HG03439 (cell line): ENCODE measurements around the gene PLD4.

Source experiments
- ATAC-seq: cut with Tn5 transposase; IDR thresholded peaks from one replicate; pipeline ENCODE4 v1.9.1; 2021; ENCODE audit warnings: mild to moderate bottlenecking, moderate library complexity; ENCODE audit not compliant: unreplicated experiment

PLD4 gene

DNA sequence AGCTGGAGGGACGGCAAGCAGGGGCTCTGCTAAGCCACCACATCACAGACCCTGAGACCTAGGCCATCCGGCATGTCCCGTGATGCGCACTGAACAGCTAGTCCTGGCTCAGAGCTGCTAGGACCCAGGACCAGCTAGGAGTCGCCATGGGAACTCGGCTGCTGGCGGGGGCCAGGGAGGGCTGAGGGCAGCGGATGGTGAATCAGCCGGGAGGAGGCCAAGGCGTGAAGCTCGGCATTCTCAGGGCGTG lies 48.4 kb downstream of the PLD4 start:
- no peak for ATAC-seq

GRCh38 chr14:104973385-104974145 lies 48.9 kb downstream of the PLD4 start:
- ATAC-seq = no peak

- no peak for ATAC-seq
These were observed 49.5 kb downstream of the PLD4 start for GRCh38 chr14:104974146-104974541.

- no peak for ATAC-seq
These were observed 50.1 kb downstream of the PLD4 start for GRCh38 chr14:104974665-104975390.

DNA sequence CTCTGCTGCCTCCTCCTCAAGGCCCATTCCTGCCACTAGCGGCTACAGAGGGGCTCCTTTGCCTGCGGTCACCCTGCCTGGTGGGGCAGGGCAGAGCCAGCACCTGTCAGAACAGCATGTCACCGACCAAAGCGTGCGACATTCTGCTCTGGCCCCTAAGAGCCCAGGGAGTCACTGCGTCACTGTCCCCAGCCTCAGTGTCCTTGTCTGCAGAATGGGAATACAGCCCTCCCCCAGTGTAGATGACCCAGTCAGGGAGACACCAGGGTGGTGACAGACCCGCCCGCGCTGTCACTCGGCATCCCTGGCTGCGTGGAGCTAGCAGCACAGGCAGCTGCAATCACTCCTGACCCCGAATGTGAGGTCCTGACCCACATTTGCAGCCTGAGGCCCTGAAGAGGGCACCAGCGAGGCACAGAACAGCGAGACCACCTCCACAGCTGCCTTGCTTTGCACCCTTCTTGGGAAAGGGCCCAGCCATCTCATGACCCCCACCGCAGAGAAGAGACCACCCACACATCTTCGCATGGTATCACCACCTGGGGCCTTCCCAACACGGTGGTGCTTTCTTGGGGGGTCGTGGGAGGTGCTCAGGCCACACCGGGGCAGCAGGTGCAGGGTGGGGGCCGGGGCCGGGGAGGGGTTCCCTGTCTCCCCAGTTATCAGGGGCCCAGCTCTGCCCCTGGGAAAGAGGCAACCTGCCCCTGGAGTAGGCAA lies 51.0 kb downstream of the PLD4 start:
- no peak for ATAC-seq

- ATAC-seq = no peak
These were observed 51.7 kb downstream of the PLD4 start for GRCh38 chr14:104976198-104977007.

GRCh38 chr14:104977008-104977680 lies 52.5 kb downstream of the PLD4 start:
- no peak for ATAC-seq

- no peak for ATAC-seq
These were observed 53.3 kb downstream of the PLD4 start, which contains the start of gene AHNAK2 for GRCh38 chr14:104977681-104978653. TSS of gene AHNAK2 (minus strand) at chr14:104978374. CDS start at chr14:104978237, 137 bp downstream.

GRCh38 chr14:104978746-104979691 lies 54.3 kb downstream of the PLD4 start:
- no peak for ATAC-seq

- no peak for ATAC-seq
These were observed 55.3 kb downstream of the PLD4 start for GRCh38 chr14:104979758-104980610.

DNA sequence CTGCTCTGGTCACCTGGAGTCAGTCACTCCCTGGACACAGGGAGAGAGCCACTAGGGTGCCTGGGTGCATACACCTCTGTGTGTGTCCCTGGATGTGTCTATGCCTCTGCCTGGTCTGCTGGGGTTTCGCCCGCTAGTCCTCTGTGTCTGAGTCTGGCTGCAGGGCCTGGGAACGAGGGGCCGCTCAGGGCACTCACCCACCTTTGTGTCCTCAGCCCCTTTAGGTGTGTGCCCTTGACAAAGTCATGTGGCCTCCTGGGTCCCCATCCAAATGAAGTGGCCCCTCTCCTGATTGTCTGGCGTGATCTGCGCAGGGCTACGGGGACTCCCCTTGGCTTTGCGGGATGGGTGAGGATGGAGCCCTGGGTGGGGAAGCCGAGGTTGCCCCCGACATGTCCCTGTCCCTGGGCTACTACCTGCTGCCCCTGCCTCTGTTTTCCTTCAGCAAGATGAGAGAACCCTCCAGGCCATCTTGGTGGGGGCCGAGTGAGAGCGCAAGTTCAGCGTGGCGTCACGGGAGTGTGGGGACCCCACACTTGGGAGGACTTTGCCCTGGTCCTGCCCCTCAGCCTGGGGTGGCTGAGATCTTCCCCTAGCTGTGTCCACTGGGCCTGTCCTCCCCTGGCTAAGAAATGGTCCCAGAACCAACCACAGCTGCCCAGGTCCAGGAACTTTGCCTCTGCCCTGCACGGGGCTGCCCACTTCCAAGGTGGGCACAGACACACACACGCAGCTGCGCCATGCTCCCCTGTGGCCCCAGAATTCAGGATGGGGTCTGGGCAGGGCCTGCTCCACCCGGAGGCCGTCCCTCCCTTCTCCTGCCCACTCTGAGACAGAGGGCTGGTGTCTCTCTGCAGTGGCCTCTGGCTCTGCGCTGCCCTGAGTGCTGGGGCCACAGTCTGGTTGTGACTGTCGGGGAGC lies 56.2 kb downstream of the PLD4 start:
- ATAC-seq = no peak

GRCh38 chr14:104981699-104982541 lies 57.2 kb downstream of the PLD4 start:
- ATAC-seq = no peak

DNA sequence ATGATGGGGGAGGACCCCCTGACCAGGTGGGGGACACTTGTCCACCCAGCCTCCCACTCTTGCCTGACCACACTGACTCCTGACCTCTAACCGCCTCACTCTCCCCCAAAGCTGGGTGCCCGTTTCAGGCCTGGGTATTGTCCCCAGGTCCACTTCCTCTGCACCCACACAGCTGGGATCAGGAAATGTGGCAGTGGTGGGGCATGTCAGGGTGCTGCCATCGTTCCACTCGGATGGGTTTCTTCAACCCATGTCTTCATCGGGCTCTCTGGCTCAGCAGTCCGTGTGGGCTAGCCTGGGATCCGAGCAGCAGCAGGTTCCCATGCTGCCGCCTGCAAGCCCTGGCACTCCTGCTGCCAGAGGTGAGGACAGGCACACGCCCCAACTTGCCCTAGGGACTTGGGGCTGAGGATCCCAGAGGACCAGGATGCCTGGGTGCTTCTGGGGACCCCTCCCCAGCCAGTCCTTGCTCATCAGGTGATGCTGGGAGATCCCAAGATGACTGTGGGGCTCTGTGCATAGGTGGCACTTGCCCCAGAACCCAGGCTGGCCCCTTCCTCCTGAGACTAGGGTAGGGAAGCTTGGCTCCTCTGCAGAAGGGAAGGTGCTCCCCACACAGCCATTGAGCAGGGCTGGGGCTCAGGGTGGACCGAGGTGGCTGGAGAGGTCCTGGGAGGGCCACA lies 58.0 kb downstream of the PLD4 start:
- ATAC-seq = no peak
